Measurements from ENCODE around the gene MASP1.
"Not testable (repeated sequence)": the region's sequence is repeated elsewhere in the genome, so short reads cannot be mapped to it uniquely, and the experiment has no call there.

The MASP1 gene

DNA sequence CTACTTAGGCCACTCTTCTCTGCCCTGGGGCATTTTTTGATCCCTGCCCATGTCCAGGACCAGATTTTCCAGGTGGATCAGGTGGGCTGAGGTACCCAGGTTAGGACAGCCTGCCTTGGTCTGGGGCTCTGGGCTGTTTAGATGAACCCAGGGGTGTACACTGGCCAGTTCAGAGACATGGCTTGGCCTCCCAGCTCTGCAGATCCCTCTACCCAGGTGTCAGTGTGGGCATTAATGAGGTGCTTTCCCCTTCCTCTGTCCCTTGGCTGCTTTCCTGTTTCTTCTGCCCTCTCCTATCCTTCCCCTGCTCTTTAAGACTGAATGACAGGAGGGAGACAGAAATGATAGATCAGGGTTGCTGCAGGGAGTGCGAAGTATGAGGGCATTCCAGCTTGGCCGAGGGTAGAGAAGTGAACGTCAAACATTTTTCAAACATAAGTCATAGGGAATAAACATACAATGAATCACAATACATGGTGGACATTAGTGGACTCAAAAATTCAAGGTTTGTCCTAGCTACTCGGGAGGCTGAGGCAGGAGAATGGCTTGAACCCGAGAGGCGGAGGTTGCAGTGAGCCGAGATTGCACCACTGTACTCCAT is 63.8 kb downstream of the MASP1 start:
- no peak for DNase-seq (ENCODE audit: low read depth in 2 of 2)

DNA sequence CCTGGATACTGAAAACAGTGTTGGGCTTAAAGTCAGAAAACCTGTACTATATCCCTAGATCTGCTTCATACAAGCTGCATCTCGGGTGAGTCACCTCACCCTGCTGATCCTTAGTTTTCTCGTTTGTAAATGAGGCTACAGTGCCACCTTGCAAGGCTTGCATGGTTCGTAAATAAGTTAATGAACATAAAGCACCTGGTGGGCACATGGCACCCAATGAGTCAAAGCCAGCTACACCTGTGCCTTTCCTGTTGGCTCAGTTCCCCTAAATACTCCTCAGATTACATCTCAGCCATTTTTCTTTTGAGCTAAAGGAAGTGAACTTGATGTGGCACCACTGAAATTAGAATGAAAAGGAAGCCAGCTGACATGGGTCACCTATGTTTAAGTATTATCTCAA is 67.7 kb downstream of the MASP1 start:
- DNase-seq (ENCODE audit: low read depth in 2 of 2) = no peak

DNA sequence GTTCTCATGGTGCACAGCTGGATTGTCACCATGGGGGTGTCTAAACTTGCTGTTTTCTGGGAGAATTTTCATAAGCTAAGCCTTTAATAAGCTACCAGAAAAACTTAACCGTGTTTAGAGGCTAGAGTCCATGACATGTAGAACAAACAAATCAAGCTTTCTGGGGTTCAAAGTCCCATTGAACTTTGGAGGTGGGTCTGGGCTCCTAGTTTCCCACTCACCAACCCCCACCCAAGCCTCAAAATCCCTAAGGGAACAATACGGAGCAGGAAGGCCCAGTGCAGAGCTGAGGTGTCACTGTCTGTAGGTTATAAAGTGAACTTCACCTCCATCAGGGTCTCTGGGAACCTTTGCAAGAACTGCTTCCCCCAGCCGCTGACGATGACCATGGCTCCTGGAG is 68.7 kb downstream of the MASP1 start:
- DNase-seq (ENCODE audit: low read depth in 2 of 2) = no peak

DNA sequence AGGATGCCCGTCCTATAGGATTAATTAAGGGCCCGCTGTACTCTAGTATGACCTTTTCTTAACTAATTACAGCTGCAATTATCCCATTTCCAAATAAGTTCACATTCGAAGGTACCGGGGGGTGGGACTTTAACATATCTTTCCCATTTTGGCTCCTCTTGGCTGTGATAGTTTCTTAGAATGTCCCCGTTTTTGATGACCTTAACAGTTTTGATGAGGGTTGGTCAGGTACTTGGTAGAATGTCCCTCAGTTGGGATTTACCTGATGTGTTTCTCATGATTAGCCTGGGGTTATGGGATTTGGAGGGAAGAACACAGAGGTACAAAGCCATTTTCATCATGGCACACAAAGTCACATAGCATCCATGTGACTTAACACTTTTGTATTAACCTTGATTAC is 76.1 kb downstream of the MASP1 start:
- no peak for DNase-seq (ENCODE audit: low read depth in 2 of 2)

DNA sequence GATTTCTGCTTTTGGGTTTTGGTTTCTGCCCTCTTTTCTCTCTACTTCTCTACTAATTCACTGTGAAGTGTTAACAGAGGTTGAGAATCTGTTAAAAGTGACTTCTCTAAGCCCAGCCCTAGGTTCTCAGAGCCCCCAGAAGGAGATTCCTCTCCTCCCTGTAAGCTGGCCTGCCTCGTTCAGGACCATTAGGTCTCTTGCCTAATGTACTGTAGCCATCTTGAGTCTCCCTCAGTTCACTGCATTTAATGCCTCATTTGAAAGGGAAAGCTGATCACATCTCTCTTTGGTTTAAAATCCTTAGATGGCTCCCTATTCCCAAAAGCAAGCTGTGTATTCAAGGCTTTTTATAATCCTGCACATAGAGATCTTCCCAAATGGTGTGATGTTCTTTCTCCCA is 77.9 kb downstream of the MASP1 start:
- DNase-seq (ENCODE audit: low read depth in 2 of 2) = no peak

DNA sequence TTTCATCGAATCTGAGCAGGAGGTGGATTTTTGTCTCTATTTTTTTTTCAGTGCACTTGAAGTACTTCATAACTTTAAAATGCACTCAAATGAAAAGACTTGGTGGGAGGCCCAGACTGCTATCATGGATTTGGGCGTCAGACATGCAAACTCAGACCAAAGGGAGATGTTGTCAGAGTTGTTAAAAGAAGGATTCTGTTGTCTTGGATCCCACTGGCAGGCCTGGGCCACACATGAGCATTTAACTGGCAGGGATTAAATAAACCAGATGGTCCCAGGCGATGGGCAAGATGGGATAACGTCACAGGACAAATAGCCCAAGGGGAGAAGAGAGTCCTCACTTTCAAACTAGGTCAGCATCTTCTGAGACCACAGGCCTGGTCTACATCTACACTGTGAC is 78.8 kb downstream of the MASP1 start:
- DNase-seq (ENCODE audit: low read depth in 2 of 2) = no peak

DNA sequence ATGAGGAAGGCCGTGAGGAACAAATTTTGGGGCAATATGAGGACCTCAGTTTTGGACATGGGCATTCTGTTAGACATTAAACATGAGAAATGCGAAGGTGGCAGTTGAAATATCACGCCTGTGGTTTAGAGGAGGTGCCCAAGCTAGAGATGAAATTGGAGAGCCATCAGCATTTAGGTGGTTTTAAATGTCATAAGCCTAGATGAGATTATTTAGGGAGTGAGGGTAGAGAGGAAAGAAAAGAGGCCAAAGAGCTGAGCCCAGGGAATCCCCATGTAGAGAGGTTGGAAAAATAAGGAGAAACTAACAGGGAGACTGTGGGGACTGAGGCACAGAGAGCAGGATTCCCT is 79.4 kb downstream of the MASP1 start:
- no peak for DNase-seq (ENCODE audit: low read depth in 2 of 2)

DNA sequence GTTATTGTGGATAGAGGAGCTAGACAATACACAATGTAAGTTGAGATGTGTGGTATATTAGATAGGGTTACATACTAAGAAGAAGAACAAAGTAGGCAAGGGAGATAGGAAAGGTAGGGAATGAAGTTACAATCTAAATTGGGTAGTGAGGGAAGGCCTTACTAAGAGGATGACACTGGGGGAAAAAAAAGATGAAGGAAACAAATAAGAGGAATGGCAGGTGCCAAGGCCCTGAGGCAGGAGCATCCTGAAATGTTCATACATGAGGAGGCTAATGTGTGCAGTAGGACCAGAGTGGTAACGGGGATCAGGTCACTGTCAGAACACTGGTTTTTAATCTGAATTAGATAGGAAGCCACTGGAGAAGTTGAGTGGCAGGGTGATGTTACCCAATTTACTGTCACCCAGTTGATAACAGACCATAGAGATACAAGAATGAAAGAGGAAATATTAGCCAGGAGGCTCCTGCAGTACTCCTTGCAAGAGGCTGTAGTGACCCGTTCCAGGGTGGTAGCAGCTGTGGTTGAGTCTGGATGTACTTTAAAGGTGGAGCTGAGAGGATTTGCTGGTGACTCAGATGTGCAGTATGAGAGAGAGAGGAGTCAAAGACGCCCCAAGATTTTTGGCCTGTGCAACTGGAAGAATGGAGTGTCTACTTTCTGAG is 79.9 kb downstream of the MASP1 start:
- no peak for DNase-seq (ENCODE audit: low read depth in 2 of 2)

DNA sequence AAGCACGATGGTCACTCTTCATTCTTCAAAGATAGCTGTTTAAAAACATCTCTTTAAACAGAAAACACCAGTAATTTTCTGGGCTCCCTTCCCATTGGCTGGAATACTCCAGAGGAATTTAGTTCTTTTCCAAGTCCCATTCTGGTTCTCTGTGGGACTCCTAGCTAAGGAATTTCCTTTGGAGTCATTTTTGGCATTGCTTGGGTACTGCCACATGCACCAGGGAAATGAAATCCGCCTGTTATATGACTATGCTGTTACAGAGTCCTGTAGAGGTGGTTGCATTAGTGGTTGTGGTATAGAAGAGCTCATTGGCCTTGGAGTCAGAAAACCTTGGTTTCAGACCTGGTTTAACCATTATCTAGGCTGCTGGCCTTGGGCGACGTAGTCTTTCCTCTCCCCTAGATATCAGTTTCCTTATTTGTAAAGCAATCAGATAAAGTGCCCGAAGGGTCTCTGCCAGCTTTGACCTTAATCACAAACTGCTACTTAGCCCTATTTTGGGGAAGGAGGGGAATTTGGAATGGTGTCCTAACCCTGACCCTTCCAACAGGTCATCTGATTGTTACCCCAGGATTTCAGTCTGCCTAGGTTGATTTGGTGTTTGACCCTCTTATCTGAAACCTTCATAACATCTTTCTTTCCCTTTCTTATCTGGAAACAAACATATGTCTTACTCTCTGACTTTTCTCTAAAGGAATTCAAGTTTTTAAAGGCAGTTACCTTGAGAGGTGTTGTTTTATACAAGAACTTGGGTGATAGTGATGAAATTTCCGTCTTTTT is 80.8 kb downstream of the MASP1 start:
- DNase-seq (ENCODE audit: low read depth in 2 of 2) = no peak

DNA sequence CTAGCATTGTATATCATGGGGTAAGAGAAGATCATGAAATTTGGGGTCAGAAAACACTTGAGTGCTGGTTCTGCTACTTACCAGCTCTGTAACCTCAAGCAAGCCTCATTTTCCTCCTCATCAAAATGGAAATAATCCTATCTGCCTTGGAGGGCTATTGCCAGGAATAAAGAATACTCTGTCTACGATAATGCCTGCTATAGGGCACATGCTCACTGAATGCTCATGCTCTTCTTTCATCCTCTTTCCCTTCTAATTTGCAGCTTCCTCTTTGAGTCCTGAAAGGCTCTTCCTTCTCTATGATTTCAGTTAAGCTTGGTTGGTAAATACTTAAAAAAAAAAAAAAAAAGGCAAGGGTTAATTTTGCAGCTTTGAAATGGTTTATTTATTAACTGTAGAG is 81.4 kb downstream of the MASP1 start:
- DNase-seq (ENCODE audit: low read depth in 2 of 2) = no peak

DNA sequence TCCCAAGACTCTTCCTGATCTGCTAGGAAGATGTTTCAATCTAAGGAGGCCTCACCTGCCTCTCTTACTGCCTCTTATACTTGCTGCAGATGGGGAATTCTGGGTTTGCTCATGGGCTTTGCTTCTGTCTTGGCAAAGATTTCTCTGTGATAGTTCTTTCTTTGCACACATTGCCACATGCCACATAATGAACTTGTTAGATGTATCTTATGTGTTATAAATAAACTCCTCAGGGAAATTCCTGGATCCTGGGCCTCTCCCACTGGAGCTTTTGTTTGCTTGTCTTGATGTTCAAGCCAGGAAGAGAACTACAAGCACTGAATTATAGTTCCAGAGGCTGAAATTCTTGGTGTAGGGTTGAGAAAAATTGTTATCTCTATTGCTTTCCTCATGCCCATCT is 82.0 kb downstream of the MASP1 start:
- no peak for DNase-seq (ENCODE audit: low read depth in 2 of 2)

DNA sequence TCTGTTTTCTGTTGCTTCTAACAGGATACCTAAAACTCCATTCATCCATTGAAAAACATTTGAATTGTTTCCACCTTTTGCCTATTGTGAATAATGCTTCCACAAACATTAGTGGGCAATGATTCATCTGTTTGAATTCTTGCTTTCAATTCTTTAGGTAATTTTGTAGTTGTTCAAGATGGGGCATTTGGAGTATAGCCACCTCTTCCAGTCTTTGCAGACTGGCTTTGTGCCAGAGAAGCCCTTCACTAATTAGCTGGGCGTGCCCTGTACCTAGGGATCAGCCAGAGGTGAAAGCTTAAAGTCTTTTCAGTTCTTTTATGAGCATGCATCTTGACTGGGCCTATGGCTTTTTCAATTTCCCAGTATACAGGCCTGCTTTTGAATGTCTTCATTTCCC is 83.4 kb downstream of the MASP1 start:
- DNase-seq (ENCODE audit: low read depth in 2 of 2) = no peak

DNA sequence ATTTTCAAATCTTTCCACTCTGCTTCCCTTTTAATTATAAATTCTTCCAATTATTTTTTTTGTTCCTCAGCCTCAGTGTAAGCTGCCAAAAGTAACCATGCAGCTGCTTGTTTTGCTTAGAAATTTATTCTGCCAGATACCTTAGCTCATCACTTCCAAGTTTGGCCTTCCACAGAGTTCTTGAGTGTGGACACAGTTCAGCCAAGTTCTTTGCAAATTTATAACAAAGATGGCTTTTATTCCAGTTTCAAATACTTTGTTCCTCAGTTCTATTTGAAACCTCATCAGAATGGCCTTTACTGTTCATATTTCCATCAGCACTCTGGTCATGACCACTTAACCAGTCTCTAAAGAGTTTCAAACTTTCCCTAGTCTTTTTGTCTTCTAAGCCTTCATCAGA is 83.9 kb downstream of the MASP1 start:
- DNase-seq (ENCODE audit: low read depth in 2 of 2) = no peak

DNA sequence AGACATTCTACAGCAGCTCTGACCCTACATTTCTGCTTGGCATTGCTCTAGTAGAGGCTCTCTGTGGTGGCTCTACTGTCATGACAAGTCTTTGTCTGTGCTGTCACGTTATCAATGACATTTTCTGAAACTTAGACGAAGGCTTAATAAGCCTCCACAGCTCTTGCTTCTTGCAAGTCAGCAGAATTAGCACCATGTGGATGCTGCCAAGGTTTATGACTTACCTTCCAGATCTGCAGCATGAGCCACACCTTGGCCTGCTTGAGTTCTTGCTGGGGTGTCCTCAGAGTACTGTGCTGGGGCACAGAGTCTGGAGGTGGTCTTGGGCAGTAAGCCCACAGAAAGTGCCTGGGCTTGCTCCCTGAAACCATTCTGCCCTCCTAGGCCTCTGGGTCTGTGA is 84.5 kb downstream of the MASP1 start:
- no peak for DNase-seq (ENCODE audit: low read depth in 2 of 2)

DNA sequence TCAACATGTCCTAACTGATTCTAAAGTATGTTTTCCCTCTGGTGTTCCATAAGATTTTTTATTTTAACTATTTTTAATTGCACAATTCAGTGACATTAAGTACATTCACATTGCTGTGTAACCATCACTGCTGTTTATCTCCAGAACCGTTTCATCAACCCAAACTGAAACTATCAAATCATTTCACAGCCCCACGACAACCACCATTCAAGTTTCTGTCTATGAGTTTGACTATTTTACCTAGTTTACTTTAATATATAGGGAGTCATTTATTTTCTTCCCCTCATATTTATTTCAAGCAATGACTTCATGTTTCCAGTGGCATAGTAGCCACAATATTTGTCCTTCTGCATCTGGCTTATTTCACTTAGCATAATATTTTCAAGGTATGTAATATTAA is 85.9 kb downstream of the MASP1 start:
- DNase-seq (ENCODE audit: low read depth in 2 of 2) = no peak

DNA sequence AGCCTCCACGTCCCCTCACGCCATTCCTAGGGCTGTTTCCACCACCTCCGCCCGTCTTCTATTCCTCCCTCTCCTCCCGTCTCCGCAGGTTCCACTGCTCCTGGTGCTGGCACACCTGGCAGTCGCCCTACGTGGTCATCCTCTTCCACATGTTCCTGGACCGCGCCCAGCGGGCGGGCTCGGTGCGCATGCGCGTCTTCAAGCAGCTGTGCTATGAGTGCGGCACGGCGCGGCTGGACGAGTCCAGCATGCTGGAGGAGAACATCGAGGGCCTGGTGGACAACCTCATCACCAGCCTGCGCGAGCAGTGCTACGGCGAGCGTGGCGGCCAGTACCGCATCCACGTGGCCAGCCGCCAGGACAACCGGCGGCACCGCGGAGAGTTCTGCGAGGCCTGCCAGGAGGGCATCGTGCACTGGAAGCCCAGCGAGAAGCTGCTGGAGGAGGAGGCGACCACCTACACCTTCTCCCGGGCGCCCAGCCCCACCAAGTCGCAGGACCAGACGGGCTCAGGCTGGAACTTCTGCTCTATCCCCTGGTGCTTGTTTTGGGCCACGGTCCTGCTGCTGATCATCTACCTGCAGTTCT is 92.0 kb downstream of the MASP1 start:
- DNase-seq (ENCODE audit: low read depth in 2 of 2) = not testable (repeated sequence)

DNA sequence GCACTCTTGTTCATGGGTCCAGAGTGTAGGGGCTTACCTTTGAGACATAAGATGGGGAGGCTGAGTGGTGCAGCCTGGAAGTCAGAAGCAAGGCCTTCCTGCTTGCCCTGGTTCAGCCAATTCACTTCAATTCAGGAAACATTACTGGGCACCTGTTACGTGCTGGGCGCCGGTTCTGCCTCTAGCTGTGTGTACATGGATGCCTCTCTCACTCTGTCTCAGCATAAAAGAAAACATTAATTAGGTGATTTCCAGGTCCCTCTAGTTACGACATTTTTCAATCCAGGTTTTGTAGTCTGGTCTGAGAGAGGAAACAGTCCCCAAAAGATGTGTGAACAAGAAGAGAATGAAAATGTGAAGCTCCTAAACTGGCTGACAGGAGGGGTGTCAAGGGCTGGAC is 93.0 kb downstream of the MASP1 start:
- no peak for DNase-seq (ENCODE audit: low read depth in 2 of 2)

DNA sequence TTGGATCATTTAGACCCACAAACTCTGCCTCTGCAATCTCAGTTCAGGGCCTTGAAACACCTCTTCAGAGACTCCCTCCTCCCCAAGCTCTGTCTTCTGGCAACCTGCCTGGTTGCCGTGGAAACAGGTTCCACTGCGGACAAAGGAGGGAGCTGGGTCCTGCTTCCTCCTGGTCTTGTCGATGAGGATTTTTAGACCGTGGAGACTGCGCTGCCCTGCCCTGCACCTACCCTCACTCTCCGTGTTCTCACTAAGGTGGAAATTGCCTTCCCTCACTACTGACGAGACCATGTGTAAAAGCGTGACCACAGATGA is 94.2 kb downstream of the MASP1 start, which contains the start of gene RTP1:
Gene RTP1, plus strand, starts transcription at position 152 of the 315 bp plus-strand sequence. Its CDS starts 30 bp downstream, at position 182.
- DNase-seq (ENCODE audit: low read depth in 2 of 2) = no peak

DNA sequence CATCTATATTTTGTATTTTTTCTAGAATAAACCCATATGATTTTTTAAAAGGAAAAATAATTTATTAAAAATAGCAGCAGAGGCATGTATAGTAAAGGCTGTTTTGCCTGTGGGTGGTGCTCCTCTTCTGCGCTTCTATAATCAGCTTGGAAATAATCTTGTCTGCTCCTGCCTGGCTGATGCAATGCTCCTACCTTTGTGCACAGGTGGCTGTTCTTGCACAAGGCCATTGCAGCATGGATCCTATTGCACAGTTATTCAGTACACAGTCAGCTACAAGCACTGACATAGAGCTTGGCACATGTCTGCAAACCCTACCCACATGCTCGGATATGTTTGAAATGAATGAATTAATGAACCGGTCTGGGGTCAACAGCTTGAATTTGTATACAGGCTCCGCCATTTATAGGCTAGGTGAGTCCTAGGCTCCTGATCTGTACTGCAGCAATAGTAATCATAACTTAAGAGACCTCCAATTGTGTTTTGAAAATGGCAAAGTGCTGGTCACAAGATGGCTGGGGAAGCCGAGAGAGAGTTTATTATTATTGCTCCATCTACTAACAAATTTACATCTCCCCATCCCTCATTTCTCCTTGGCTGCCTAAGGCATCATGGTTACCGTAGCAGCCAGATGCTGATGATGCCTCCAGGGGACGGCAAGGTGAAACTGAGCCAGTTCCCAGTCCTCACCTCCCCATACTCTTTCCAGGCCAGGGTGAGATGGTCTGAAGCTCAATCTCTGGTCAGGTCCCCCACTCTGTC is 94.8 kb downstream of the MASP1 start:
- DNase-seq (ENCODE audit: low read depth in 2 of 2) = no peak

DNA sequence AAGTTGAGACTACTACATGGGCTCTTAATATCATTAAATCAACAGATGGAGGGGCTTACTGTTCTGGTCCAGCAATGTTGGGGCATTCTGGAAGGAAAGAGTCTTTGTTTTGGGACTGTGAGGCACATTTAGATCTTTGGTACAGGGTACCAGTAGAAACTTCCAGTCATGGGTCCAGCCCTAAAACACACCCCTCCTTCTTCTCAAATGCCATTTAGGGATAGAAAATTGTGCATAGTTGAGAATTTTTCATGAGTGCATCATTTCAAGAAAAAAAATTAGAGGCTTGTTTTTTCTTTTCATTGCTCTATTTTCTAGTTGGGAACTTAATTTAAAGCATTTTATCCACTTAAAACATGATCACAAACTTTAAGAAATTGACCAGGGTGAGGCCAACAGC is 98.4 kb downstream of the MASP1 start:
- no peak for DNase-seq (ENCODE audit: low read depth in 2 of 2)

DNA sequence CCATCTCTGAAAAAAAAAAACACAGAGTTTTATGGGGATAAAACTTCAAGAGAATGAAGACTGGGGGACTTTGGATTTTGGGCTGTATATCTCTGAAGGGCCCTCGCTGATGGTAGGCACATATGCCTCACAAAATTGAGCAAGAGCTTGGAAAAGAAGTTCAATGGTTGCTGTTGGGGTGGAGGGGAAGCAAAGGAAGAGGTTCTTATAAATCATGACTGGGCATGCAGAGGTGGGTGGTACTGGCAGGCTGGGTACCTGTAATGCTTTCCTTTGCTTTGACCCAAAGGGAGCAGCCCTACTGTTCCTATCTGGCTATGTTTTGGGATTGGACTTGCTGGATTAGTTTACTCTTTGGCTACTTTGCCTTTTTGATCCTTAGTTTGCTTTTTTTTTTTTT is 100.3 kb downstream of the MASP1 start:
- DNase-seq (ENCODE audit: low read depth in 2 of 2) = no peak

DNA sequence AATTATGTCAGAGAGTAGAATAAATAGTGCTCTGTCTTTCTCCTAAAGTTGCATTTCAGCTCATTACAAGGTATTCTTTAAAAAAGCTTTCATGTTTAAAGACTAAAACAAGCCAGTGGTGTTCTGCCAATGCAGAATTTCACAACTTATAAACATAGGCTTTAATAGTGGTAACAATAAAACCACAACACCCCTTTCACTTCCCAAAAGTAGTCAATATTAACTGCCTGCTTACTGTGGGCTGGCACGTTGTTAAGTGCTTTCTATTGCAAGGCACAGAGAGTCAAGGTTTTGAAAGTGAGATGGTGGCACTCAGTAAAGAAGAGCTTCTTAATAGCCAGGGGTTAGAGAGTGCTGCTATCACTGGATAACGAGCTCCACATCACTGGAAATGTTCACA is 102.6 kb downstream of the MASP1 start:
- DNase-seq (ENCODE audit: low read depth in 2 of 2) = no peak

Data from stimulated activated CD4-positive, alpha-beta T cell treated with anti-CD3 and anti-CD28 coated beads, Interleukin-12 subunit alpha, Interleukin-12 subunit beta, amount 100 ng/mL, for 24 hours (primary cell).